NCI-H146 (cell line): ENCODE measurements around the gene ZMYND11.
"Not testable (repeated sequence)": the region's sequence is repeated elsewhere in the genome, so short reads cannot be mapped to it uniquely, and the experiment has no call there.

Experiments used
- DNase-seq: peaks from one replicate; lab custom pipeline; 2025; lab: John Stamatoyannopoulos, UW

Gene ZMYND11

DNA sequence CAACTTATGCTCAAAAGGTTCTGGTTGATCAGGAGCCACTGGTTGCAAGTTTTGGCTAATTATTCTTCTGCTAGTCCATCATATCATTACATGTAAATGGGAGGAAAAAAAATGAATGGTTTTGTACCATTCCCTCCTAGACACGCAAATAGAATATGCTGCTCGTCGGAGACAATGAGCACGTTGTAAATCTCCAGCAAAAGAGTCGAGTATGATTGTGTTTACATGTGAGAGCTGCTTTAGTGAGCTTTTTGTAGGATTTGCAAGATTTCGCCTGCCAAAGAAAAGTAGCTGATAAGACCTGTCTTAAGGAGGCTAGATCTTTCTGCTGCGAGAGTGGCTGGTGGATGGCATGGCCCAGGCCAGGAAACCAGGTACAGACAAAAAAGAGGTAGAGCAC is 109.0 kb downstream of the ZMYND11 start:
- DNase-seq, result no peak

DNA sequence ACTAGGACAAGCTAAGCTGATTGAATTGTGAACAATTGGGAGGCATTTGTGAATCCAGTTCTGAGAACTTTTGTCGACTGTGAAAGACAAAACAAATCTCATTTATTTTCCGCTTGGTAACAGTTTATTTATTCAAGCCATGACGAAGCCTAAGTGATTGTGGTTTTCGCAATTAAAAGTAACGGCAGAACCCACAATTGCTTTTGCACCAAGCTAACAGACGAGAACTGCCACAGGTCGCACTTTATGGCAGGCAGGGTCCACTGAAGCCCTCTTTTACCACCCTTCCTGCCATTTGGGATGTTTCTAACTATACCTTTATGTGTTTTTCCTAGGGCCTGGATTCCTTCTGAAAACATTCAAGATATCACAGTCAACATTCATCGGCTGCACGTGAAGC is 111.2 kb downstream of the ZMYND11 start:
- DNase-seq, result no peak

- no peak for DNase-seq
Observed at GRCh38 chr10:247480-247879, 112.2 kb downstream of the ZMYND11 start.

DNA sequence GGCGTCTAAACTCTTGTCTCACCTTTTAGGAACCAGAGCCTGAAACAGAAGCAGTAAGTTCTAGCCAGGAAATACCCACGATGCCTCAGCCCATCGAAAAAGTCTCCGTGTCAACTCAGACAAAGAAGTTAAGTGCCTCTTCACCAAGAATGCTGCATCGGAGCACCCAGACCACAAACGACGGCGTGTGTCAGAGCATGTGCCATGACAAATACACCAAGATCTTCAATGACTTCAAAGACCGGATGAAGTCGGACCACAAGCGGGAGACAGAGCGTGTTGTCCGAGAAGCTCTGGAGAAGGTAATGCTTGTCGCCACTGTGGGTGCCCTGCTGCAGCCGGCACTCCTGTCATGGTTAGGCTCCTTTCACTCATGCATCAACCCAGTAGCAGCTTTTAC is 113.1 kb downstream of the ZMYND11 start:
- no peak for DNase-seq

DNA sequence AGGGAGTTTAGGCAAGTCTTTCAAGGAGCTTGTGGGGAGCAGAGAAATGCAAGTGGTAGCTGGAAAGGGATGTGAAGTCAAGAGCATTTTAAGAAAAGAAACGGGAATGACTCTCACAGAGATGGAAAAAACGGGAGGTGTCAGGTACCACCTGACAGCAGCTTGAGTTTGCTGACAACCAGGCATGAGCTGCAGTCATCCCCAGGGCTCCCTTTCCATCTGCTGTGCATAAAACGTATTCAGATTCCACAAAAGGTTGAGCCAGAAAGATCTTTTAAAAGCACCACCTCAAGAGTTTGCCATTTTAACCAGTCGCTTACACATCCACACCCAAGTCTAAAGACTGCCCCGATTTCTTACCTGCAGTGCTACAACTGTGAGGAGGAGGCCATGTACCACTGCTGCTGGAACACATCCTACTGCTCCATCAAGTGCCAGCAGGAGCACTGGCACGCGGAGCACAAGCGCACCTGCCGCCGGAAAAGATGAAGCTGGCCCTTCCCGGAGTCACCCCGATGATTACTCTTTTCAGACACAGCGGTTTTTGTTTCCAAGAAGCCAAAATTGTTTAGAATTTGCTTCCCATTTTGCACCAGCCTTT is 116.8 kb downstream of the ZMYND11 start:
- no peak for DNase-seq

- no peak for DNase-seq
Observed at GRCh38 chr10:260819-261429, 125.7 kb downstream of the ZMYND11 start.

DNA sequence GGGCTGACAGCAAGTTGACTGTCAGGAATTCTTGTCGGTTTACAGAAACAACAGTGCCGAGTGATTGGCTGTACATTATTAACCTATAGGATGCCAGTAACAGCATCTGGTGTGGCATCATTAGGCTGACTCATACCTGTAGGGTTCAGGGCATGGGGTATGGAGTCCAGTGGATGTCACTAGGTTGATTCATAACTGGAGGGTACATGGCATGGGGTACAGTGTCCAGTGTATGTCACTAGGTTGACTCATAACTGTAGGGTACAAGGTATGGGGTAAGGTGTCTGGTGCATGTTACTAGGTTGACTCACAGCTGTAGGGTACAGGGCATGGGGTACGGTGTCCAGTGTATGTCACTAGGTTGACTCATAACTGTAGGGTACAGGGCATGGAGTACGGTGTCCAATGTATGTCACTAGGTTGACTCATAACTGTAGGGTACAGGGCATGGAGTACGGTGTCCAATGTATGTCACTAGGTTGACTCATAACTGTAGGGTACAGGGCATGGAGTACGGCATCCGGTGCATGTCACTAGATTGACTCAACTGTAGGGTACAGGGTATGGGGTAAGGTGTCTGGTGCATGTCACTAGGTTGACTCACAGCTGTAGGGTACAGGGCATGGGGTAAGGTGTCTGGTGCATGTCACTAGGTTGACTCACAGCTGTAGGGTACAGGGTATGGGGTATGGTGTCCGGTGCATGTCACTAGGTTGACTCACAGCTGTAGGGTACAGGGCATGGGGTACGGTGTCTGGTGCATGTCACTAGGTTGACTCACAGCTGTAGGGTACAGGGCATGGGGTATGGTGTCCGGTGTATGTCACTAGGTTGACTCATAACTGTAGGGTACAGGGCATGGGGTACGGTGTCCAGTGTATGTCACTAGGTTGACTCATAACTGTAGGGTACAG is 129.2 kb downstream of the ZMYND11 start:
- not testable (repeated sequence) for DNase-seq

DNA sequence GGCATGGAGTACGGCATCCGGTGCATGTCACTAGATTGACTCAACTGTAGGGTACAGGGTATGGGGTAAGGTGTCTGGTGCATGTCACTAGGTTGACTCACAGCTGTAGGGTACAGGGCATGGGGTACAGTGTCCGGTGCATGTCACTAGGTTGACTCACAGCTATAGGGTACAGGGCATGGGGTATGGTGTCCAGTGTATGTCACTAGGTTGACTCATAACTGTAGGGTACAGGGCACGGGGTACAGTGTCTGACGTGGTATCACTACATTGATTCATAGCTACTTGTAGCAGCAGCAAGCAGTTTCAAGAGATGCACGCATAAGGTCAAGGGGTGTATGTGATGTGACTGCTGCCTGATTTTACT is 129.8 kb downstream of the ZMYND11 start:
- not testable (repeated sequence) for DNase-seq

GRCh38 chr10:265816-266588 is 130.7 kb downstream of the ZMYND11 start:
- not testable (repeated sequence) for DNase-seq

DNA sequence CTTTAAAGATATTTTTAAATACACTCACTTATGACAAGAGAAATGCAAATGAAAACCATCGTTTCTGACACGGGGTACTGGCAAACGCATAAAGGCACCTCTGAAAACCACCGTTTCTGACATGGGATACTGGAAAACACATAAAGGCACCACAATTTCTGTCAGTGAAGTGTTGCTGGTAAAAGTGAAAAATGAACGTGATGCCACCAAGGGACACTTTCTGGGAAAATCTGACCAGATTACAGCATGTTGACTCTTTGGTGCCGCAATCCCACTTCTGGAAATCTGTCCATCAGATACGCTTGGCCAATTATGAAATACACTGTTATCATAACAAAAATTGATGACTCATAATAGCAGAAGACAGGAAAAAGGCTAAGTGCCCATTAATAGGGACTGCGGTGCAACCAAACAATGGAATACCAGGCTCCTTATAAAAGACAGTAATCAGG is 131.7 kb downstream of the ZMYND11 start:
- peak; percentile 55 for DNase-seq

DNA sequence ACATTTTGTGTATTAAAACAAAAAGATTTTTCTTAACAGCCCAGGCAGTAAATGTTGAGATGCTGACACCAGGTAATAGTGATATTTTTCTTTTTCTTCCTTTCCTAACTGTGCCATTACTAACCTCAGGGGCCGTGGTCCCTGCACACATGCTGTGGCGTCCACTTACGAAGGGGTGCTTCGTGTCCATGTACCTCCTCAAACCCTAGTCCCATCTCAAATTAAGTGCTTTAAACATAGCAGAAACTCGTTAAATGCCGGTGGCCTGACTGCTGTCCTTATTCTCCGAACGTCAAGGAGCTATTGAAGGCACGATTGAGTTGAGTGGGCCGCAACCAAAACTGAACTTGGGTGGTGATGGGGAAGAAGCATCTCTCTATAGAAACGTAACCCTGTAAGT is 132.4 kb downstream of the ZMYND11 start:
- DNase-seq, result no peak

- no peak for DNase-seq
Observed at GRCh38 chr10:269440-270074, 134.3 kb downstream of the ZMYND11 start.

- DNase-seq, result no peak
Observed at GRCh38 chr10:271201-271600, 135.9 kb downstream of the ZMYND11 start.

DNA sequence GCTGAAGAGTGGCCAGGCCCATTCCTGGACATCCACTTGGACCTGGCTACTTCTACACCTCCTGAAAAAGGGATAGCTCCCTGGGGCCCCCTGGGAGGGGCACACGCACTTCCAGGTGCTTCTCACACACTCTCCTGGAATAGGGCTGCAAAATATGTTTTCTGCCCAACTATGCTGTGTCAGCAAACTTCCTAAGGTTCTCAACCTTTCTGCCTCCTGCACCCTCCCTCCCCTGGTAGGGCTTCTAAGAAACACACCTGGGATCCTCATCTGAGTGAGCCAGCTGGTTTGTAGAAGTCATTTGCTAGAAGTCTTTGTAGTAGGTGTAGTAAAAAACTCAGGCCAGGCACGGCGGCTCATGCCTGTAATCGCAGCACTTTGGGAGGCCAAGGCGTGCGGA is 136.5 kb downstream of the ZMYND11 start:
- DNase-seq, result no peak

DNA sequence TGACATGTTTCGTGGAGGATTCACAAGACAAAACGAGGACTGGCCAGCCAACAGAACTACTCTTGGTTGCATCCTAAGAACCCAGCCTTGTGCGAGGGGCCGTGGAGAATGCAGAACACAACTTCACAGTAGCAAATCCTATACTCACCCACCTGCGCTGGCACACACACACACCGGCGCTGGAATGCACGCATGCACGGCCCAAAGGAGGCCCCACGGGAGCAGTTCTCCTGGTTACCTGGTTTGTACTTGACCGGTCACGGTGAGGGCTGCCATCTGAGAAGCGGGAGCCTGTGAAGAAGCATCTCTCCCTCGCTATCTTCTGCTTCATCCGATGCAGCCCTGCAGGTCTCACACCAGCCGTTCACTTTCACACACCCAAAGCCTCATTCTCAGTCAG is 137.8 kb downstream of the ZMYND11 start:
- no peak for DNase-seq

DNA sequence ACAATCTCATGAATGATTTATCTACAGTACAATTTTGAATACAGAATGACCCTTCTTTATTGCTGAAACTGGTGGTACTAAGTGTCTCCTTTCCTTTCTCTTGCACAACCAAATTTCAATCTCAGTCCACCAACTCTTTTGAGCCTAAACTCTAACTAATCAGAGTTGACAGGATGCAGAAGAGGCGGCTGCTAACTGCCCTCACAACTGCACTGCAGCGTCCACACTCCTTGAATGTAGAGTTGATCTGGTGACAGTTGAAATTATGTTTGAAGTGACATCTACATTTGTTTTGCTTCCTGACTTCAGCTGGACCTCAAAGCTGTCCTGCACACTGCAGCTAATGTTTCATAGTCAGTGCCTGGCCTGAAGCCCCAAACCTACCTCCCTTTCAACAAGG is 139.6 kb downstream of the ZMYND11 start:
- no peak for DNase-seq

- no peak for DNase-seq
Observed at GRCh38 chr10:275680-276079, 140.4 kb downstream of the ZMYND11 start.

GRCh38 chr10:277963-278362 is 142.7 kb downstream of the ZMYND11 start:
- no peak for DNase-seq

- DNase-seq, result no peak
Observed at GRCh38 chr10:278707-279106, 143.5 kb downstream of the ZMYND11 start.

GRCh38 chr10:279232-279631 is 144.0 kb downstream of the ZMYND11 start:
- no peak for DNase-seq

- no peak for DNase-seq
Observed at GRCh38 chr10:279655-280054, 144.4 kb downstream of the ZMYND11 start.
